Liver (tissue), 3 donors: ENCODE data around the gene AKNAD1.

Source experiments
- FOXA2 ChIP-seq: IDR thresholded peaks from 2 replicates; pipeline ENCODE4 v1.6.1; 2016; ENCODE audit warnings: antibody characterized with exemption
- JUND ChIP-seq, 2 donors: IDR thresholded peaks; 2 replicates each; pipeline ENCODE4 v1.6.1; 2016; ENCODE audit warnings: antibody characterized with exemption in 2 of 2
- RAD21 ChIP-seq, 2 donors: IDR thresholded peaks; 2 replicates each; pipeline ENCODE4 v1.6.1; 2016; ENCODE audit warnings: antibody characterized with exemption in 2 of 2, mild to moderate bottlenecking in 2 of 2
- SP1 ChIP-seq: IDR thresholded peaks from 2 replicates; pipeline ENCODE4 v1.6.1; 2018; ENCODE audit warnings: antibody characterized with exemption, mild to moderate bottlenecking
- TAF1 ChIP-seq: conservative IDR thresholded peaks from 2 replicates; pipeline ENCODE4 v1.6.1; 2016; ENCODE audit warnings: antibody characterized with exemption, mild to moderate bottlenecking
- YY1 ChIP-seq: IDR thresholded peaks from 2 replicates; pipeline ENCODE4 v1.6.1; 2016; ENCODE audit warnings: antibody characterized with exemption, mild to moderate bottlenecking
- TF ChIP-seq, protein P1 (sequence below): fragments of 150-350 bp; IDR thresholded peaks from 2 replicates; pipeline ENCODE4 v1.5.1; 2017; ENCODE audit warnings: improper control_type of control experiment, low read depth, low read length; ENCODE audit not compliant: missing input control
- TF ChIP-seq, protein P2 (sequence below): IDR thresholded peaks from 2 replicates; pipeline ENCODE4 v1.6.1; 2016; ENCODE audit warnings: antibody characterized with exemption, mild to moderate bottlenecking
- TF ChIP-seq, protein P3 (sequence below): IDR thresholded peaks from 2 replicates; pipeline ENCODE4 v1.6.1; 2016; ENCODE audit warnings: antibody characterized with exemption
- donor health status: healthy.
- donor health status: healthy.

DNA sequence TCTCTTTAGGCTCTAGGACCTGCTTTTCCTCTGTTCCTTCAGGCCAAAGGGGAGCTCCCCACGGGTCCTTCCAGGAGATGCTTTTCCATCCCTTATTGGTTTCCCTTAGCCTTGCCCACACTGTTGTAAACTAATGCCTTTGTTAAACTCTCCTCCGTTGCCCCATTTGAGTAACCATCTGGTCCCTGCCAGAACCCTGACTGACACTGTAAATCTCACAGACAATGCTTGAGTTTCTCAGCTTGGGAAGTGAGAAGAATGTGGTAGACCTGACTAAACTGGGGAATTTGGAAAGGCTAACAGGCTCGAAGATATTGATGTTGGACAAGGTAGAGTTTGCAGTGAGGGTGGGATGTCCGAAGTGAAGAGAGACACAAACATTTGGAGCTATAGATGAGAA is 11.4 kb downstream of the AKNAD1 start:
- TF ChIP-seq RAD21 (IDR thresholded peaks at IDR 0.05) (no peak), TAF1 (no peak), YY1 (no peak), JUND (IDR thresholded peaks at IDR 0.05) (no peak), FOXA2 (no peak), SP1 (no peak)
- TF ChIP-seq, protein P1, sequence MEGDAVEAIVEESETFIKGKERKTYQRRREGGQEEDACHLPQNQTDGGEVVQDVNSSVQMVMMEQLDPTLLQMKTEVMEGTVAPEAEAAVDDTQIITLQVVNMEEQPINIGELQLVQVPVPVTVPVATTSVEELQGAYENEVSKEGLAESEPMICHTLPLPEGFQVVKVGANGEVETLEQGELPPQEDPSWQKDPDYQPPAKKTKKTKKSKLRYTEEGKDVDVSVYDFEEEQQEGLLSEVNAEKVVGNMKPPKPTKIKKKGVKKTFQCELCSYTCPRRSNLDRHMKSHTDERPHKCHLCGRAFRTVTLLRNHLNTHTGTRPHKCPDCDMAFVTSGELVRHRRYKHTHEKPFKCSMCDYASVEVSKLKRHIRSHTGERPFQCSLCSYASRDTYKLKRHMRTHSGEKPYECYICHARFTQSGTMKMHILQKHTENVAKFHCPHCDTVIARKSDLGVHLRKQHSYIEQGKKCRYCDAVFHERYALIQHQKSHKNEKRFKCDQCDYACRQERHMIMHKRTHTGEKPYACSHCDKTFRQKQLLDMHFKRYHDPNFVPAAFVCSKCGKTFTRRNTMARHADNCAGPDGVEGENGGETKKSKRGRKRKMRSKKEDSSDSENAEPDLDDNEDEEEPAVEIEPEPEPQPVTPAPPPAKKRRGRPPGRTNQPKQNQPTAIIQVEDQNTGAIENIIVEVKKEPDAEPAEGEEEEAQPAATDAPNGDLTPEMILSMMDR: no peak
- TF ChIP-seq, protein P2, sequence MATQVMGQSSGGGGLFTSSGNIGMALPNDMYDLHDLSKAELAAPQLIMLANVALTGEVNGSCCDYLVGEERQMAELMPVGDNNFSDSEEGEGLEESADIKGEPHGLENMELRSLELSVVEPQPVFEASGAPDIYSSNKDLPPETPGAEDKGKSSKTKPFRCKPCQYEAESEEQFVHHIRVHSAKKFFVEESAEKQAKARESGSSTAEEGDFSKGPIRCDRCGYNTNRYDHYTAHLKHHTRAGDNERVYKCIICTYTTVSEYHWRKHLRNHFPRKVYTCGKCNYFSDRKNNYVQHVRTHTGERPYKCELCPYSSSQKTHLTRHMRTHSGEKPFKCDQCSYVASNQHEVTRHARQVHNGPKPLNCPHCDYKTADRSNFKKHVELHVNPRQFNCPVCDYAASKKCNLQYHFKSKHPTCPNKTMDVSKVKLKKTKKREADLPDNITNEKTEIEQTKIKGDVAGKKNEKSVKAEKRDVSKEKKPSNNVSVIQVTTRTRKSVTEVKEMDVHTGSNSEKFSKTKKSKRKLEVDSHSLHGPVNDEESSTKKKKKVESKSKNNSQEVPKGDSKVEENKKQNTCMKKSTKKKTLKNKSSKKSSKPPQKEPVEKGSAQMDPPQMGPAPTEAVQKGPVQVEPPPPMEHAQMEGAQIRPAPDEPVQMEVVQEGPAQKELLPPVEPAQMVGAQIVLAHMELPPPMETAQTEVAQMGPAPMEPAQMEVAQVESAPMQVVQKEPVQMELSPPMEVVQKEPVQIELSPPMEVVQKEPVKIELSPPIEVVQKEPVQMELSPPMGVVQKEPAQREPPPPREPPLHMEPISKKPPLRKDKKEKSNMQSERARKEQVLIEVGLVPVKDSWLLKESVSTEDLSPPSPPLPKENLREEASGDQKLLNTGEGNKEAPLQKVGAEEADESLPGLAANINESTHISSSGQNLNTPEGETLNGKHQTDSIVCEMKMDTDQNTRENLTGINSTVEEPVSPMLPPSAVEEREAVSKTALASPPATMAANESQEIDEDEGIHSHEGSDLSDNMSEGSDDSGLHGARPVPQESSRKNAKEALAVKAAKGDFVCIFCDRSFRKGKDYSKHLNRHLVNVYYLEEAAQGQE: no peak
- TF ChIP-seq, protein P3, sequence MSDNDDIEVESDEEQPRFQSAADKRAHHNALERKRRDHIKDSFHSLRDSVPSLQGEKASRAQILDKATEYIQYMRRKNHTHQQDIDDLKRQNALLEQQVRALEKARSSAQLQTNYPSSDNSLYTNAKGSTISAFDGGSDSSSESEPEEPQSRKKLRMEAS: no peak
